ENCODE measurements around the gene CEP41.

CEP41 gene

DNA sequence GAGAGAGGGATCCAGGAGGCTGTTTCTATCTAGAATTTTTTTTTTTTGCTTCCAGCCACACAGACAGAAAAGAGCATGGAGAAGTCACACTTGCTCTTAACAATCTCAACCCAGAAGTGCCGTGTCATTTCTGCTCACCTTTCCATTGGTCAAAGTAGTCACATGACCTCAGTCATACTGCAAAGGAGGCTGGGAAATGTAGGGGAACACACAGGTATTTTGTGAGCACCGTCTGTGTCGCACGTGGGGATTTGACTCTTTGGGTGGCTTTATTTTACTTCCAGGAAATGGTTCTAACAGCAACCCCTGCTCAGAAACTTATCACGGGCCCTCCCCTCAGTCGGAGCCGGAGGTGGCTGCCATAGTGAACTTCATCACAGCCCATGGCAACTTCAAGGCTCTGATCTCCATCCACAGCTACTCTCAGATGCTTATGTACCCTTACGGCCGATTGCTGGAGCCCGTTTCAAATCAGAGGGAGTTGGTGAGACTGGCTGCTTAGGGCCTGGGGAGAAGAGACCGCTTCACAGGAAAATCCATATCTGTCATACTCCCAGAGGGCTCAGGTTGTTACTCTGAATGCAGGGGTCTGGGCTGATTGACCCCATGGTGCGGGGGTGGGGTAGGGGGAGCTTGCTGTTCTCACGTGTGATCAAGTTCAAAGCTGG is 73.6 kb downstream of the CEP41 start:
- no peak for DNase-seq

GRCh38 chr7:130366564-130366963 is 74.3 kb downstream of the CEP41 start:
- DNase-seq: no peak

GRCh38 chr7:130365511-130366441 is 75.0 kb downstream of the CEP41 start:
- DNase-seq: peak; percentile 99 to 100 (median 99)

DNA sequence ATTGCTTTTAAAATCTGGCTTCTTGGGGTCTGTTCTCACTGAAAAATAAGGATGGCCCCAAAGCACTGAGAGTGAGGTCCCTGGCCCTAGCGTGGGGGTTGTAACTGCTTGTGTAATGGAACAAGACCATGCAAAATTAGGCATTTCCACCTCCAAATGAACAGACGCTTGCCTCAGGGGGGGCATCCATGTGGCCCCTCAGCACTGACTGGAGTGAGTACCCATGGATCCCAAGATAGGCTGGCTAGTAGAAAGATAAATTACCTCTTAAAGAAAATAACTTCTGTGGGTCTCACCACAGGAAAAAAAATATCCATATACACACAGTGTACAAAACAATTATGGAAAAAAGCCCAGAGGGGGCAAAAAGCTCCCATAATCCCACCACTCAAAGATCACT is 75.7 kb downstream of the CEP41 start:
- DNase-seq: peak in 2 of 3 experiments; percentile 50 to 86

GRCh38 chr7:130364451-130364850 is 76.4 kb downstream of the CEP41 start:
- peak in 1 of 3 experiments; percentile 72 for DNase-seq

- DNase-seq: no peak
Measured at GRCh38 chr7:130363026-130363847, 77.6 kb downstream of the CEP41 start.

- DNase-seq: no peak
Measured at GRCh38 chr7:130362251-130362816, 78.5 kb downstream of the CEP41 start.

GRCh38 chr7:130361681-130362080 is 79.1 kb downstream of the CEP41 start:
- no peak for DNase-seq

- DNase-seq: no peak
Measured at GRCh38 chr7:130360518-130360917, 80.3 kb downstream of the CEP41 start.

GRCh38 chr7:130359276-130359857 is 81.4 kb downstream of the CEP41 start:
- DNase-seq: no peak

- DNase-seq: no peak
Measured at GRCh38 chr7:130358471-130358870, 82.3 kb downstream of the CEP41 start.

DNA sequence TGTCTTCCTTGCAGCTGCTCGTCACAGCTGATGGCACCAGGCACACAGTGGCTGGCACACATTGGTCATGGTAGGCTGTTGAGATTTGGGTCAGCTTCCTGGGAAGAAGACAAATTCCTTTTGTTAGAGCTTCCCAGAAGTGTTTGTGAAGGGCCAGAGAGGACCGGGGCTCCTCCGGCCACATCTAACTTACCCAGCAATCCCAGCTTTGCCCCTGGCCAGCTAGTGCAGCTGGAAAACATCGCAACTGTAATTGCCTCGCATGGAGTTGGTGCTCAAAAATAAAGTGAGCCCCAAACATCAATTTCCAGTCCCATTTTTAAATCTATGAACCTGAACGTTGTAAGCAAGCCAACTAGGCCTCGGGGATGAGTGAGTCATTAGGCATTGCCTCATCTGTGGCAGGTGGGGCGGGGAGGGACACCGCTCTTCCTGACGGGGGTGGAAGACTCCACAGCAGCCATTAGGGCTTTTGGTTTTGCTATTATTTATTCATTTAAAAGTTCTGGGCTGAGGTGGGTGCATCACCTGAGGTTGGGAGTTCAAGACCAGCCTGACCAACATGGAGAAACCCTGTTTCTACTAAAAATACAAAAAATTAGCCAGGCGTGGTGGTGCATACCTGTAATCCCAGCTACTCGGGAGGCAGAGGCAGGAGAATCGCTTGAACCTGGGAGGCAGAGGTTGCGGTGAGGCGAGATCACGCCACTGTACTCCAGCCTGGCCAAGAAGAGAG is 83.8 kb downstream of the CEP41 start:
- DNase-seq: no peak

DNA sequence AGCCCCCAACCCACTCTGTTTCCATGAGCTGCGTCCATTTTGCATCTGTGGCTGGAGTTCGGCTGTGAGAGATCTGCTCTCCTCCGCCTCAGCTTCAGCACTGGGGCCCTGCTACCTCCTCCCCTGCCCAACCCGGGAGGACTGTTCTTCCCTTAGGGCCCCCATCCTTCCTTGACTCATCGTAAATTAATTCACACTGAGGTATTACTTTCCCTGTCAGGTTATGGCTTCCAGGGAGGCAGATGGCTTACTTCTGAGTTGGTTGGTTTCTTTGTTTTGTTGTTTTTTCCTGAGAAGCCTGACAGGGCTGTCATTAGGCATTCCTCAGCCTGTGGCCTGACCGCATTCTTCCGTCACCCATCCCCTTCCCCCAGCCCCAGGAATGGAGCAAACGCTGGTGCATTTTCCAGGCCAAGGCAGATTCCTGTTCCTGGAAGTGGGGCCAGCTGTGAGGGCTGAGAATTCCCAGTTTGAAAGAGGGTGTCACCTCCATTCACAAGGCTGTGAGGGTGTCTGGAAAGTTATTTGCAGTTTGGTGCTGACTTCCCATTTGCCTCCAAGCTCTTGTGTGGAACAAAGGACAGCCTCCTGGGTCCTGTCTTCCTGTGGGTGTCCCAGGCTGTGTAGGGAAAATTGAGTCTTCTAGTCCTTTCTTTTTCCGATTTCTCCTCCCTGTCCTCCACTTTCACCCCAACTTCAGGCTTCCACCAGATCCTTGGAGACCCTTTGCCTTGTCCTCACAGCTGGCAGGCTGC is 84.5 kb downstream of the CEP41 start:
- peak in 2 of 3 experiments; percentile 37 to 49 for DNase-seq

DNA sequence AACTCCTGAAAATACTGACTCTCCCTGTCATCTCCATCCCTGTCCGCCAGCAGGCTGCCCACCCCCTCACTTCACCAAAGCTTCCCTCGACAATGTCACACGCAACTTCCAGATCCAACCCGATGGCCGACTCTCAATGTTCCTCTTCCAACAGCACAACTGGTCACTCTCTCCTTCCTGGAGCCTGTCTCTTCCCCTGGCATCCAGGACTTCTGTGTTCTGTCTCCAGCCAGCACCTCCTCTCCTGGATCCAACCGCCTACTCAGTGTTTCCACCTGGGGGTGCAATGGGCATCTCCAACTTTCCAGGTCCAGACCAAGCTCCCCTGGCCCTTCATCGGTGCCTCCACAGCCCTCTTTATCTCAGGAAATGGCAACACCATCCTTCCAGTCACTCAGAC is 87.6 kb downstream of the CEP41 start:
- peak in 2 of 3 experiments; percentile 53 to 74 for DNase-seq

DNA sequence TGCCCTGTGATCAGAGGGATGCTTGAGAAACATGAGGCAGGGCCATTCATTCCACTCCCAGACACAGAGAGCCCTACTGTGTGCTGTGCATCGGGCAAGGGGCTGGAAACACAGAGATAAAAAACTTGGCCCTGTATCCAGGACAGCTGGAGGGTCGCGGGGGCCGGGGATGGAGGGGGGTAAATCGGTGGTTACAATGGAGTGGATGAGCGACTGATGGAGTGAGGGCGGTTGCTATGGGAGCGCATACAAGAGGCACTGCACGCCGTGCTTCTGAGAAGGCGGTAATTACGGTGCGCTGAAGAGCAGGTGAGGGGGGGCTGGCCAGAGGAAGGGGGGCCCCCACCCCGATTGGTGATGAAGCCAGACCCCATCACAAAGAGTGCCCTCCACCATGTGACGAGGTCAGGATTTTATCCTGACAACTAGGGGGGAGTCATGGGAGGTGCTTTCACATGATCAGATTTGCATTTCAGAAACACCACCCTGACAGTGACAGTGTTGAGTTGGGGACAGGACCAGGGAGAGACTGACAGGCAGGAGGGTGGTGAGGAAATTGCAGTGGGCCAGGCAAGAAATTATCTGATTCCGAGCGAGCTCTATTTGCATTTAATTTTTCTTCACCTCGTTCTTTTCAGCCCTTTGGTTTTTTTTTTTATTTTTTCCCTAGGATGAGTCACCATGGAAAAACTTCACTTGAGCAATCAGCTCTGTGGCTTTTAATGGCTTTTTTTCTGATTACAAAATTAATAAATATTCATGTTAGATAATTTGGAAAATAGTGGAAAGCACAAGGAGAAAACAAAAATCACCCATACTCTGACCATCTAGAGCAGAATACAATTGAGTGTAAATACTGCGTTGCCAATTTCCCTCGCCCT is 88.4 kb downstream of the CEP41 start:
- peak; percentile 98 to 100 (median 98) for DNase-seq

GRCh38 chr7:130351791-130352090 is 89.1 kb downstream of the CEP41 start:
- no peak for DNase-seq

DNA sequence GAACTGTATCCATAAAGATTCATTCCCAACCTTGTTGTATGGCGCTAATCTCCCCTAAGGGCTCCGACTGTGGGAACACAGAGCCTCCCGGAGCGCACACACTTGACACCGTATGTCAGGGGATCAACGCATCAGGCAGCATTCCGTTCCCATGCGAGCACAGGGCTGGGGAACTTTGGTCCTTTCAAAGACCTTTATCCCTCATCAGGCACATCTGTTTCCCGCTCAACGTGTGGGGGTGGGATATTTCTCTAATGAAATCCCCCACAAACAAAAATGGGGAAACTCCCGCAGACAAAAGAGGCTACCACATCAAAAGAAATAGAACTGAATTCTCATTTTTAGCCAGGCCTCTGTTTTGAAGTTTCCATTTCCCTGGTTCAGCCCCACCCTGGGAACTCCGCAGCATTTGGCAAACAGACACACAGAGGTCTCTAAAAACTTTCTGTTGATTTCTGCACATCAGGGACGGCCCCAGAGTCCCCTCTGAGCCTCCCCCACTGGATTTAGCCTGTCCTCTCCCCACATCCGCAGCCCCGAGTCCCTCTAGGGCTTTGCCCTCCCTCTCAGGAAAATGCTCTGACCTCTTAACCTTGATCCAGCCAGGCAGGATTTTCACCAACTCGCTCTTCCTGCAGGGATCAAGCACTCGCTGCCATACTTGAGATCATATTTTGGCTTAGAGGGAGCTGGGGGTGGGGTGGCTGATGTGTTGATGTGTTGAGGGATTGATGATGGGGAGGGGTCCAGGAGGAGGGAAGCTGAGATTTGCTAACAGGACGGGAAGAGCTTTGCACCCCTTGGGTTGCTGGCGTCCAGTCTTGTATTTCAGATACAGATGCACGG is 89.6 kb downstream of the CEP41 start:
- DNase-seq: peak; percentile 77 to 94 (median 87)

GRCh38 chr7:130349911-130350782 is 90.7 kb downstream of the CEP41 start:
- peak; percentile 67 to 85 (median 82) for DNase-seq
